Uterus (tissue), 4 donors: ENCODE measurements around the gene FSD2. TPM values are rescaled to one million over a fixed set of nuclear protein-coding genes. Genes with fewer than 3 reads are reported as not detected.

Experiments used
- DNase-seq, 2 donors: peaks; one replicate each; pipeline ENCODE4 v3.0.0-alpha.2; 2019 to 2020
- H3K27ac ChIP-seq, 2 donors: fragments of 200-600 bp; sonication (generic); 1 replicate in 1 of 2; 2 replicates in 1 of 2; pipeline ENCODE4 v1.5.1; 2016 to 2018
- H3K27me3 ChIP-seq, 2 donors: fragments of 200-600 bp; sonication (generic); one replicate each; pipeline ENCODE4 v1.5.1; 2018 to 2019; ENCODE audit warnings: control low read depth in 1 of 2
- H3K36me3 ChIP-seq, 2 donors: fragments of 200-600 bp; sonication (generic); one replicate each; pipeline ENCODE4 v1.5.1; 2019; ENCODE audit warnings: control low read depth in 1 of 2
- H3K4me1 ChIP-seq, 2 donors: fragments of 200-600 bp; sonication (generic); one replicate each; pipeline ENCODE4 v1.5.1; 2018 to 2019; ENCODE audit warnings: control low read depth in 1 of 2
- H3K4me3 ChIP-seq, 2 donors: fragments of 200-600 bp; sonication (generic); 1 replicate in 1 of 2; 2 replicates in 1 of 2; pipeline ENCODE4 v1.5.1; 2018 to 2019; ENCODE audit warnings: mild to moderate bottlenecking in 1 of 2
- H3K9me3 ChIP-seq, 2 donors: fragments of 200-600 bp; sonication (generic); one replicate each; pipeline ENCODE4 v1.5.1; 2019; ENCODE audit warnings: control low read depth in 1 of 2
- POLR2A ChIP-seq, 2 donors: fragments of 450-650 bp; IDR thresholded peaks; one replicate each; pipeline ENCODE4 v1.6.1; 2016; ENCODE audit warnings: antibody characterized with exemption in 2 of 2, mild to moderate bottlenecking in 1 of 2, moderate library complexity in 1 of 2
- intact Hi-C: fragments of 100-400 bp; cut with DNase I; formaldehyde crosslinking; loops from one replicate; pipeline ENCODE4 v1.15.1; 2023; ENCODE audit warnings: low total_unique reads
- total RNA-seq, 4 donors: library from RNA; depleted of rRNA in 3 of 4; stranded (reverse); fragments of >200 nt in 3 of 4; gene quantifications; one replicate each; pipeline versions ENCODE4 v1.1.0 to v1.2.4, GENCODE V29; 2014 to 2023
- TF ChIP-seq, protein P1 (sequence below), 4 experiments: fragments of 200-600 bp in 2 of 4; fragments of 450-650 bp in 2 of 4; sonication (generic) in 2 of 4; IDR thresholded peaks; one replicate each; pipeline ENCODE4 v1.5.1; 2016 to 2019; ENCODE audit warnings: antibody characterized with exemption in 4 of 4, mild to moderate bottlenecking in 2 of 4, moderate library complexity in 1 of 4
- donor health status: DM: yes; HTN: yes; CAD: no.

Gene FSD2
- total RNA-seq, 4 donors from 2014 or later = not detected

- Histone ChIP-seq H3K4me3 (peak overlapping the region; percentile 61 to 75), H3K4me1 (peaks cover 0 to 7% of the 10 kb centered on the region in 2 donors), H3K36me3 (no peaks in the 10 kb centered on the region), H3K27ac (no peak overlapping the region), H3K27me3 (no peaks in the 10 kb centered on the region), H3K9me3 (no peaks in the 10 kb centered on the region)
- no peak for DNase-seq
- intact Hi-C loops = loop anchor here (10.0 kb wide), 1 partner anchor 53 kb away; the partner anchor contains the start of genes FSD2 and WHAMM
- TF ChIP-seq, protein P1, sequence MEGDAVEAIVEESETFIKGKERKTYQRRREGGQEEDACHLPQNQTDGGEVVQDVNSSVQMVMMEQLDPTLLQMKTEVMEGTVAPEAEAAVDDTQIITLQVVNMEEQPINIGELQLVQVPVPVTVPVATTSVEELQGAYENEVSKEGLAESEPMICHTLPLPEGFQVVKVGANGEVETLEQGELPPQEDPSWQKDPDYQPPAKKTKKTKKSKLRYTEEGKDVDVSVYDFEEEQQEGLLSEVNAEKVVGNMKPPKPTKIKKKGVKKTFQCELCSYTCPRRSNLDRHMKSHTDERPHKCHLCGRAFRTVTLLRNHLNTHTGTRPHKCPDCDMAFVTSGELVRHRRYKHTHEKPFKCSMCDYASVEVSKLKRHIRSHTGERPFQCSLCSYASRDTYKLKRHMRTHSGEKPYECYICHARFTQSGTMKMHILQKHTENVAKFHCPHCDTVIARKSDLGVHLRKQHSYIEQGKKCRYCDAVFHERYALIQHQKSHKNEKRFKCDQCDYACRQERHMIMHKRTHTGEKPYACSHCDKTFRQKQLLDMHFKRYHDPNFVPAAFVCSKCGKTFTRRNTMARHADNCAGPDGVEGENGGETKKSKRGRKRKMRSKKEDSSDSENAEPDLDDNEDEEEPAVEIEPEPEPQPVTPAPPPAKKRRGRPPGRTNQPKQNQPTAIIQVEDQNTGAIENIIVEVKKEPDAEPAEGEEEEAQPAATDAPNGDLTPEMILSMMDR (IDR thresholded peaks at IDR 0.05) = no peak
- no peak for TF ChIP-seq POLR2A (IDR thresholded peaks at IDR 0.05)
Observed at GRCh38 chr15:82751308-82751707, 54.6 kb downstream of the FSD2 start.

DNA sequence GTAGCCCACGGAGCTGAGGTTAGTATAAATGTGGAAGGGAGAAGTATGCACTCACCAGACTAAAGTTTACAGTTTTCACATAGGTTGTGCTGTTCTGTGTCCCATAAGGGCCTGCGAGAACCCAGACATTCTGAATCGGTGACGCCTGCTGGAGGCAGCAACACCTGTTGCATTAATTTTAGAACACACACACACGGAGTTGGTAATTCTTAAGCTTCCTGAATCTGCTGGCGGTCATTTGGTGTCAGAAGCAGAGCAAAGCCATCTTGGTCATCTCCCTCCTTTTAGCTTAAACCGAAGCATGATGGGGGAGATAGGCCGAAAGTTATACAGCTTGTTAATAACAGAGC, 55.1 kb downstream of the FSD2 start:
- H3K4me3 ChIP-seq = peak overlapping the region; percentile 61 to 75
- TF ChIP-seq, protein P1 (IDR thresholded peaks at IDR 0.05) = no peak
- no peak for TF ChIP-seq POLR2A (IDR thresholded peaks at IDR 0.05)
- H3K9me3 ChIP-seq = no peaks in the 10 kb centered on the region
- DNase-seq = no peak
- intact Hi-C loops = loop anchor here (10.0 kb wide), 1 partner anchor 54 kb away; the partner anchor contains the start of genes FSD2 and WHAMM
- peak overlapping the region; percentile 81 to 94 for H3K27ac ChIP-seq
- H3K27me3 ChIP-seq = no peaks in the 10 kb centered on the region
- peaks cover 0 to 7% of the 10 kb centered on the region in 2 donors for H3K4me1 ChIP-seq
- H3K36me3 ChIP-seq = no peaks in the 10 kb centered on the region

- intact Hi-C loops = loop anchor here (10.0 kb wide), 1 partner anchor 55 kb away; the partner anchor contains the start of genes FSD2 and WHAMM
- Histone ChIP-seq H3K27me3 (no peaks in the 10 kb centered on the region), H3K4me3 (peak overlapping the region; percentile 61 to 75), H3K27ac (peak overlapping the region; percentile 81 to 94), H3K4me1 (peaks cover 0 to 7% of the 10 kb centered on the region in 2 donors), H3K9me3 (no peaks in the 10 kb centered on the region), H3K36me3 (no peaks in the 10 kb centered on the region)
- peak; percentile 61 to 71 for TF ChIP-seq POLR2A (IDR thresholded peaks at IDR 0.05)
- TF ChIP-seq, protein P1 (IDR thresholded peaks at IDR 0.05) = peak in 1 of 4 experiments; percentile 8
- peak; percentile 89 to 90 for DNase-seq
Observed at GRCh38 chr15:82749951-82750830, 55.7 kb downstream of the FSD2 start.

DNA sequence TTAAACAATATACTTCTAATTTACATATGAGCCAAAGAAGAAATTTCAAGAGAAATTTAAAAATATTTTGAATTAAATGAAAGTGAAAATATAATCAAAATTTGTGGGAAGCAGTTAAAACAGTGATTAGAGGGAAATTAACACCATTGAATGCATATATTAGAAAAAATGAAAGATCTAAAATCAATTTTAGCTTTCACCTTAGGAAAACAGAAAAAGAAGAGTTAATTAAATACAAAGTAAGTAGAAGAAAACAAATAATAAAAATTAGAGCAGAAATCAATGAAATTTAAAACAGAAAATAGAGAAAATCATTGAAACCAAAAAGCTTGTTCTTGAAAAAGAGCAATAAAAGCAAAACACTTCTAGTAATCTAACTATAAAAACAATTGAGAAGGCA, 57.6 kb downstream of the FSD2 start:
- no peak overlapping the region for H3K27ac ChIP-seq
- intact Hi-C loops = no loop called here
- no peaks in the 10 kb centered on the region for H3K36me3 ChIP-seq
- peaks cover 0 to 7% of the 10 kb centered on the region in 2 donors for H3K4me1 ChIP-seq
- no peaks in the 10 kb centered on the region for H3K9me3 ChIP-seq
- TF ChIP-seq POLR2A (IDR thresholded peaks at IDR 0.05) = no peak
- TF ChIP-seq, protein P1 (IDR thresholded peaks at IDR 0.05) = no peak
- H3K27me3 ChIP-seq = no peaks in the 10 kb centered on the region
- H3K4me3 ChIP-seq = no peak overlapping the region
- DNase-seq = no peak

DNA sequence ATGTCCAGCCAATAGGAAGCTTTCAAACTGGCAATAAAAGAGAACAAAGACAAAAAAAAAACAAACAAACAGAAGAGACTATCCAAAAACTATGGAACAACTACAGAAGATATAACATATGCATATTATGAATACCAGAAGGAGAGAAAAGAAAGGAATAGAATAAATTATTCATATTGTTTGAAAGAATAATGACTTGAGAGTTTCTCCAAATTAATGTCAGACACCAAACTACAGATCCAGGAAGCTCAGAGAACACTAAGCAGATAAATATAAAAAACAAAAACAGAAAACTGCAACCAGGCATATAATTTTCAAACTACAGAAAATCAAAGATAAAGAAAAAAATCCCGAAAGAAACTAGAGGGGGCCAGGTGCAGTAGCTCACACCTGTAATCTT, 62.1 kb downstream of the FSD2 start:
- TF ChIP-seq, protein P1 (IDR thresholded peaks at IDR 0.05) = no peak
- no peak for TF ChIP-seq POLR2A (IDR thresholded peaks at IDR 0.05)
- no peak for DNase-seq
- Histone ChIP-seq H3K27me3 (no peaks in the 10 kb centered on the region), H3K4me3 (no peak overlapping the region), H3K36me3 (no peaks in the 10 kb centered on the region), H3K27ac (no peak overlapping the region), H3K9me3 (no peaks in the 10 kb centered on the region), H3K4me1 (no peaks in the 10 kb centered on the region)
- intact Hi-C loops = no loop called here
